Muscle layer of duodenum (tissue), 2 donors: ENCODE data around the gene PPFIA3.

Experiments used
- H3K27ac ChIP-seq: one replicate; pipeline ENCODE4 v1.7.0; 2013; ENCODE audit warnings: mild to moderate bottlenecking, low read length
- H3K27me3 ChIP-seq: one replicate; pipeline ENCODE4 v1.7.0; 2013; ENCODE audit warnings: low read depth, mild to moderate bottlenecking, control low read depth, low read length
- H3K36me3 ChIP-seq, 2 donors: one replicate each; pipeline ENCODE4 v1.7.0; 2013; ENCODE audit warnings: low read length in 2 of 2, control low read depth in 1 of 2, mild to moderate bottlenecking in 1 of 2; ENCODE audit not compliant: insufficient read depth in 2 of 2, control insufficient read depth in 1 of 2
- H3K4me1 ChIP-seq, 2 donors: one replicate each; pipeline ENCODE4 v1.7.0; 2013; ENCODE audit warnings: low read length in 2 of 2, mild to moderate bottlenecking in 2 of 2, control low read depth in 1 of 2, moderate library complexity in 1 of 2; ENCODE audit not compliant: insufficient read depth in 2 of 2, control insufficient read depth in 1 of 2
- H3K4me3 ChIP-seq, 2 donors: one replicate each; pipeline ENCODE4 v1.7.0; 2013; ENCODE audit warnings: low read length in 2 of 2, low read depth in 1 of 2, mild to moderate bottlenecking in 1 of 2
- H3K9me3 ChIP-seq, 2 donors: one replicate each; pipeline ENCODE4 v1.7.0; 2013; ENCODE audit warnings: low read length in 2 of 2, control low read depth in 1 of 2, mild to moderate bottlenecking in 1 of 2; ENCODE audit not compliant: control insufficient read depth in 1 of 2
- donor health status: healthy.

The PPFIA3 gene

DNA sequence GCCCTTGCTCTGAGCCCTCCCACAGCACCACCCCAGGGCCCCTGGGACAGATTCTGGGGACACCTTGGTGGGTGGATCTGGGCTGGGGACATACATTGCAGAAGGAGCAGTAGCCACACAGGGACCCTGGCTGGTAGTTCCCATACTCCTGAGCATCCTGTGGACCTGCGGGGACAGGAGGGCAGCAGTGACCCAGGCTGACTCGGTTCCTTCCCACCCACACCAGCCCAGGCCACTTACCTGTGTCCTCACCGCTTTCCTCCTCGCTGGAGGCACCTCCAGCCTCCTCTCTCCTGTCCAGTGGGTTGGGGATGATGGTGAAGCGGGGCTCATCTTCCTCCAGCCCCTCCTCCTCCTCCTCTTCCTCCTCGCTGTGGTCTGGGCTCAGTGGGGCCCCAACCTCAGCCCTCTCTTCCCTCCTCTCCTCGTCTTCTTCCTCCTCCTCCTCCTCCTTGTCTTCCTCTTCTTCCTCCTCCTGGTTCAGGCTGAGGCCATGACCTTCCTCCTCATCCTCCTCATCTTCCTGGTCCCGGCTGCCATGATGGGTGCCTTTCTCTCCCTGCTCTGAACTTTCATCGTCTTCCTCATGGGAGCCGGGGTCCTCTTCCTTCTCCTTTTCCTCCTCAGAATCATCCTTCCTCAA is 33.9 kb downstream of the PPFIA3 start:
- no peaks in the 10 kb centered on the region for H3K9me3 ChIP-seq
- no peak overlapping the region for H3K27ac ChIP-seq
- no peak overlapping the region for H3K4me3 ChIP-seq
- no peaks in the 10 kb centered on the region for H3K27me3 ChIP-seq
- H3K36me3 ChIP-seq: no peaks in the 10 kb centered on the region
- peaks cover 3 to 17% of the 10 kb centered on the region in 2 donors for H3K4me1 ChIP-seq

DNA sequence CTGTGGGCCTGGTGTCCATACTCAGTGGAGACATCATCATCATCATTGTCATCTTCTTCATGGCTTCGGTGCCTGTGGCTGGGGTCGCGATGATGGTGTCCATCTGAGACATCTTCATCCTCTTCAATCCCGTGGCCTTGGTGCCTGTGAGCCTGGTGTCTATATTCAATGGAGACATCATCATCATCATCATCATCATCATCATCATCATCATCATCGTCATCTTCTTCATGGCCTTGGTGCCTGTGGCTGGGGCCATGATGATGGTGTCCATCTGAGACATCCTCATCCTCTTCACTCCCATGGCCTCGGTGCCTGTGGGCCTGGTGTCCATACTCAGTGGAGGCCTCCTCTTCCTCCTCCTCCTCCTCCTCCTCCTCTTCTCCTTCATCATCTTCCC is 34.9 kb downstream of the PPFIA3 start:
- no peaks in the 10 kb centered on the region for H3K27me3 ChIP-seq
- no peak overlapping the region for H3K27ac ChIP-seq
- H3K4me1 ChIP-seq: peaks cover 3 to 13% of the 10 kb centered on the region in 2 donors
- H3K36me3 ChIP-seq: no peaks in the 10 kb centered on the region
- H3K4me3 ChIP-seq: no peak overlapping the region
- H3K9me3 ChIP-seq: no peaks in the 10 kb centered on the region

DNA sequence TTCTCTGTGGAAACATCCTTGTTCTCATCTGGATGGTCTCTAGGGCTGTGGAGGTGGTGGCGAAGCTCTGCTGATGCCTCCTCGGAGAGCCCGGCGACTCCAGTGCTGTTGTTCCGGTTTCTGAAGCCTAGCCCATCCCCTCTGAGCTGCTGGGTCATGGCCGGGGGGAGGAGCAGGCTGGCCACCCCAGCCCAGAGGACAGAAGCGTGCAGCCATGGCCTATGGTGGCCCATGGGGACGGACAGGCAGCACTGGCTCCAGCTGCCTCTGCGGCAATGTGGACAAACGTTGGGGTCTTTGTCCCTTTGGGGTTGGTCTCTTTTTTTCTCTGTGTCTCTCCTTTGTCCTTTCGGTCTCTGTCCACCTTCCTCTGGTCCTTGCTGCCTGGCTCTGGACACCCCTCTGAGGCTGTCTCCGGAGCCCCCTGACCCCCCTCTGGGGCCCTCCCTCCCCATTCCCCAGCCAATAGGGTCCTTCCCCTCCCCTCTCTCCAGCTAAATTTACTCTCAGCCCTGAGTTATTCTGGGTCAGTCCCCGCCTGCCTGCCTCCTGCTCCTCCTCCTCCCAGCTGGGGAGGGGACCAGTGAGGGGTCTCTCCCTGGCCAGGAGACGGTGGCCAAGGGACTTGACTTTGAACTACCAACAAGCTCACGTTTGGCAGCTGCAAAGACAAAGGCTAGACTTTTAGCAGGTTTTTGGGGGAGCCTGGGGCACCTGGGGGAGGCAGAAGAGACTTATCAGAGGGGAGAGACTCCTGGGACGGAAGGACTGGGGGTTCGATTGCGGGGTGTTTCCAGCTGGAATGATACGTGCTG is 35.9 kb downstream of the PPFIA3 start, which contains the start of gene HRC:
HRC (minus strand) TSS at position 392 of the 815 bp plus-strand sequence; CDS start at position 233, 159 bp downstream.
- Histone ChIP-seq H3K4me3 (no peak within 1 kb of the TSS), H3K36me3 (no peaks in the 10 kb centered on the region), H3K27me3 (no peaks in the 10 kb centered on the region), H3K9me3 (no peaks in the 10 kb centered on the region), H3K4me1 (peaks cover 3 to 13% of the 10 kb centered on the region in 2 donors), H3K27ac (no peak within 1 kb of the TSS)

DNA sequence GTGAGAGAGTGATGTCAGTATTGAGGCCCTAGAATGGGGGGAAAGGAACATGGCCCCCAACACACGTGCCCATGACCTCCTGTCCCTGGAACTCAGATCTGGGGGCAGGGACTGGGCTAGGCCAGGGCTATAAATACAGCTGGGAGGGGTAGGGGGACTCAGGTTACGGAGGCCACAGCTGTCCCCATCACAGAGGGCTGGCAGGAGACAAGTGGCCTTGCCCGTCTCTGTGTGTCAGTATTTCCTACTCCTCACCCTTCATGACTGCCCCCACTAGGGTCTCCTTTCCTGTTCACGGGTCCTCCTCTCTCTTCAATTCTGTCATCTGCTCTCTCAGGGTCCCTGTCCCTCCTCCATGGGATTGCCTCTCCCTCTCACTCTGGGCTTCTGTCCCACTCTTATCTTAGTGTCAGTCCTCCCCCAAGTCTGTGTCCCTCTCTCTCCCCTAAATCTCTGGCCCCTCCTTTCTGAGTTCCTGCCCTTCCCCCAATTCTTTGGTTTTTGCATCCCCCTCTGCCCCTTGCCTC is 36.5 kb downstream of the PPFIA3 start:
- H3K9me3 ChIP-seq: no peaks in the 10 kb centered on the region
- no peak overlapping the region for H3K4me3 ChIP-seq
- H3K27ac ChIP-seq: no peak overlapping the region
- no peaks in the 10 kb centered on the region for H3K27me3 ChIP-seq
- no peaks in the 10 kb centered on the region for H3K36me3 ChIP-seq
- peaks cover 3 to 13% of the 10 kb centered on the region in 2 donors for H3K4me1 ChIP-seq

DNA sequence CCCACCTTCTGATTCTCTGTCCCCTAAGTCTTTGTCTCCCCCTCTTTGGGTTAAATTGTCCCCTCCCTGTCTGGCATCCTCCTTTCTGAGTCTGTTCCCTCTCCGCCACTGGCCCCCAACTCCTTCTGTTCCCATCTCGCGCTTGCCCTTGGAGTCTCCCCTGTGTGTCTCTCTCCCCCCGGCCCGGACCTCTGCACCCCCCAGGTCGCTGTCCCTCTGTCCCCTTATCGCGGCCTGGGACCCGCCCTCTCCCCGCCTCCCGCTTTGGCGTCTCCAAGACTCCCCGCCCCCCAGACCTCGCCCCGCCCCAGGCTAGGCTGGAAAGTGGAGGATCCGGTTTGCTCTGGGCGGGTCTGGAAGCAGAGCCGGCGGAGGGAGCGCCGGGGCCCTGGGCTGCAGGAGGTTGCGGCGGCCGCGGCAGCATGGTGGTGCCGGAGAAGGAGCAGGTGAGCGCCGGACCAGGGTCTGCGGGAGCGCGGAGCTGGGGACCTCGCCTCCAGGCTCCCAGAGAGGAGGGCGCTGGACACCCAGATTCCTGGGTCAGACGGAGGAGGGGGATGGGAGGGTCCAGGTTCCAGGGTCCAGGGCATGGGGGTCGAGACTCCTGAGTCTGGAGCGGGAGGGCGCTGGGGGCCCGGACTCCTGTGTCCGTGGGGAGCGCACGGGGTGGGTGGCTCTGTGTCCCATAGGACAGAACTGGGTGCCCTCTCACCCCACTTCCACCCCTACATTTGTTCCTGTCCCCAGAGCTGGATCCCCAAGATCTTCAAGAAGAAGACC is 38.3 kb downstream of the PPFIA3 start, which contains the start of gene TRPM4:
TRPM4 (plus strand) TSS at position 348 of the 780 bp plus-strand sequence; CDS start at position 423, 75 bp downstream.
- H3K4me3 ChIP-seq: peak within 1 kb of the TSS; percentile 64 to 86
- H3K36me3 ChIP-seq: no peaks in the 10 kb centered on the region
- H3K4me1 ChIP-seq: peaks cover 0 to 5% of the 10 kb centered on the region in 2 donors
- peak within 1 kb of the TSS; percentile 79 for H3K27ac ChIP-seq
- no peaks in the 10 kb centered on the region for H3K9me3 ChIP-seq
- H3K27me3 ChIP-seq: no peaks in the 10 kb centered on the region

DNA sequence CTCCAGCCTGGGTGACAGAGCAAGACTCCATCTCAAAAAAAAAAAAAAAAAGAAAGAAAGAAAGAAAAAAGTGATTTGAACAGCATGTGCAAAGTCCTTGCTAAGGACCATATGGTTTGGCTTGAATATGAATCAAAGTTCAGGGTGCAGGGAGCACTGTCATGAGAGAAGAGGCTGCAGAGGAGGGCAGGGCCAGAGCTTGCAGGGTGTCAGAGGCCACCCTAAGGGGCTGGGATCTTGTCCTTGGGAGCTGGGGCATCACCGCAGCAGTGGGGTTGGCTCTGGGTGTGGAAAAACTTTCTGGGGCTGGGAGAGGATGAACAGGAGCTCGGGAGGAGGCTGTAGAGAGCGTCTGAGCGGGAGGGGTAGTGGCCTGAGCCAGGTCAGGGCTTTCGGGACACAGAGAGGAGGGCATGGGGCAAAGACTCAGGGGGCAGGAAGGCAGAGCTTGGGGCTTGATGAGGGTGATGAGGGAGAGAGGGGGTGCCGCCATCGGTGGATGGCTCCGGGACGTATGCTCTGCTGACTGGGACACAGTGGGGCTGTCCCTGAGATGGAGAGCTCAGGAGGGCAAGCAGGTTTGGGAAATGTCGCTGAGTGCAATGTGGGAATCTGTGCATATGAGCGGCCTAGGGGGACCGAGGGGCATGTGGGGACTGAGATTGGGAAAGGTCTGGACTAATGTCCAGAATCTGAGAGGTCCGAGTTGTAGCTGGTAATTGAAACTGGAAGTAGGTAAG is 41.3 kb downstream of the PPFIA3 start:
- Histone ChIP-seq H3K4me1 (peaks cover 2 to 9% of the 10 kb centered on the region in 2 donors), H3K36me3 (no peaks in the 10 kb centered on the region), H3K27ac (no peak overlapping the region), H3K4me3 (no peak overlapping the region), H3K9me3 (no peaks in the 10 kb centered on the region), H3K27me3 (no peaks in the 10 kb centered on the region)

DNA sequence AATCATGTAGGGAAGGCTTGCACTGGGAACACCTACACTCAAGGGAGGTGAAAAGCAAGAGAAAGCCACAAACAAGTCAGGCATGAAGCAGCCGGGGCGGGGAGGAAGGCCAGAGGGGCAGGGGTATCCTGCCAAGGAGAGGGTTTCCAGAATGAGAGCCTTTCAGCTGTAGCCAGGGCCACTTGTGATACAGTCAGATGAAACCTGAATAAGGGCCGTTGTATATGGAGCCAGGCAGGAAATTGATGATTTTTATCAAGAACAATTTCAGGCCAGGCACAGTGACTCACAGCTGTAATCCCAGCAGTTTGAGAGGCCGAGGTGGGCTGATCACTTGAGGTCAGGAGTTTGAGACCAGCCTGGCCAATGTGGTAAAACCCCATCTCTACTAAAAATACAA is 42.6 kb downstream of the PPFIA3 start:
- no peaks in the 10 kb centered on the region for H3K36me3 ChIP-seq
- no peak overlapping the region for H3K4me3 ChIP-seq
- peaks cover 3 to 14% of the 10 kb centered on the region in 2 donors for H3K4me1 ChIP-seq
- no peaks in the 10 kb centered on the region for H3K9me3 ChIP-seq
- no peaks in the 10 kb centered on the region for H3K27me3 ChIP-seq
- no peak overlapping the region for H3K27ac ChIP-seq

DNA sequence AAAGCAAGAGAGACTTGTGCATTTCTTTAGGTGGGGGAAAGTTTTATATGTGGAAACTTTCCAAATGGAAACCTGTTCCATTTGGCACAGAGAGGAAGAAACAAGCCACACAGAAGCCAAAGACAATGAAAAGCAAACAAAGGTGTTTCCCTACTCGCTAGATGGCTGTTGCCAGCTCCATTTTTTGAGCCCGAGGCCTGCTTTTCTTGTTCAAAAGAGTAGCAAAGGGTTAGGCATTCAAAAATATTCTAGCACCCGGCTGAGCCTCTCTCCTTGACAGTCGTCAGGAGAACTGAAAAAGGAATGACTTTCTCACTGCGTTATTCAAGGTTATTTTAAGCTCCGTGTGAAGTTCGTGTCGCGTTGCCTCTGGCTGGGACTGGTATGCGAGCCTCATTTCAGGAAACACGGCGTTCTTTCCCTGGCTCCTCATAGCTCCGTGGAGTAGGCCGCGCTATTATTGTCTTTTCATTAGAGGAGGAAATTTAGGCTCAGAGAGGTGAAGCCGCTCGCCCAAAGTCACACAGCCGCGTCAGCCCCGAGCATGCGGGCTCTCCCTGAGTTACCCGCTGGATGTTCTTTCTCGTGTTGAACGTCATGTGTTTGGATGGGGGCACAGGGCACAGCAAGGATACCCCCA is 45.9 kb downstream of the PPFIA3 start:
- H3K27ac ChIP-seq: peak overlapping the region; percentile 50
- H3K27me3 ChIP-seq: no peaks in the 10 kb centered on the region
- peak overlapping the region in 1 of 2 donors; percentile 19 for H3K4me3 ChIP-seq
- peaks cover 3 to 9% of the 10 kb centered on the region in 2 donors for H3K4me1 ChIP-seq
- H3K9me3 ChIP-seq: no peaks in the 10 kb centered on the region
- H3K36me3 ChIP-seq: no peaks in the 10 kb centered on the region

DNA sequence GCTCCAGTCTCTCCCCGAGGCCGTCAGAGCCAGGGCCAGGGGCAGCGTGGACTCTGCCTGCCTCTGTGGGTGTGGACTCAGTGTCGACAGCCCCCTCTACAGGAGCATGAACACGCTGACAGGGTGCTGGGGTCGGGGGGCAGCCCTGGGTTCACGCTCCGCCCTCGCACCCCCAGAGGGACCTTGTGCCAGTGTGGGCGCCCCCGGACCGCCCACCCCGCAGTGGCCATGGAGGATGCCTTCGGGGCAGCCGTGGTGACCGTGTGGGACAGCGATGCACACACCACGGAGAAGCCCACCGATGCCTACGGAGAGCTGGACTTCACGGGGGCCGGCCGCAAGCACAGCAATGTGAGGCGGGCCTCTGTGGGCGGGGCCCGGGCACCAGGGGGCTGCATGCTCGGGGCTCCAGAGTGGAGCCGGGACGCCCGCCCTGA is 46.5 kb downstream of the PPFIA3 start:
- H3K9me3 ChIP-seq: no peaks in the 10 kb centered on the region
- peak overlapping the region in 1 of 2 donors; percentile 19 for H3K4me3 ChIP-seq
- peak overlapping the region; percentile 50 for H3K27ac ChIP-seq
- H3K36me3 ChIP-seq: peaks cover 0 to 6% of the 10 kb centered on the region in 2 donors
- H3K4me1 ChIP-seq: peaks cover 3 to 9% of the 10 kb centered on the region in 2 donors
- H3K27me3 ChIP-seq: no peaks in the 10 kb centered on the region

DNA sequence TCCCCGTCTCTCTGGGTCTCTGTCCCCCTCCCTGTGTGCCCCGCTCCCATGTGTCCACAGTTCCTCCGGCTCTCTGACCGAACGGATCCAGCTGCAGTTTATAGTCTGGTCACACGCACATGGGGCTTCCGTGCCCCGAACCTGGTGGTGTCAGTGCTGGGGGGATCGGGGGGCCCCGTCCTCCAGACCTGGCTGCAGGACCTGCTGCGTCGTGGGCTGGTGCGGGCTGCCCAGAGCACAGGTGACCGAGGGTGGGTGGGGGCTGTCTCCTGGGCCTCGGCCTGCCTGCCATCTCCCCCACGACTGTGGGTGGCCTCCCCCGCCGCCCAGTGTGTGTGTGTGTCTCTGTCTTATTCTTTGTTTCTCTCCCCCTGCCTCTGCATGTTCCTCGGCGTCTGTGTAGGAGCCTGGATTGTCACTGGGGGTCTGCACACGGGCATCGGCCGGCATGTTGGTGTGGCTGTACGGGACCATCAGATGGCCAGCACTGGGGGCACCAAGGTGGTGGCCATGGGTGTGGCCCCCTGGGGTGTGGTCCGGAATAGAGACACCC is 48.6 kb downstream of the PPFIA3 start:
- Histone ChIP-seq H3K9me3 (no peaks in the 10 kb centered on the region), H3K27me3 (no peaks in the 10 kb centered on the region), H3K36me3 (peaks cover 0 to 26% of the 10 kb centered on the region in 2 donors), H3K4me3 (no peak overlapping the region), H3K27ac (no peak overlapping the region), H3K4me1 (peaks cover 3 to 9% of the 10 kb centered on the region in 2 donors)
